Measurements from ENCODE around the gene LACC1.

DNA sequence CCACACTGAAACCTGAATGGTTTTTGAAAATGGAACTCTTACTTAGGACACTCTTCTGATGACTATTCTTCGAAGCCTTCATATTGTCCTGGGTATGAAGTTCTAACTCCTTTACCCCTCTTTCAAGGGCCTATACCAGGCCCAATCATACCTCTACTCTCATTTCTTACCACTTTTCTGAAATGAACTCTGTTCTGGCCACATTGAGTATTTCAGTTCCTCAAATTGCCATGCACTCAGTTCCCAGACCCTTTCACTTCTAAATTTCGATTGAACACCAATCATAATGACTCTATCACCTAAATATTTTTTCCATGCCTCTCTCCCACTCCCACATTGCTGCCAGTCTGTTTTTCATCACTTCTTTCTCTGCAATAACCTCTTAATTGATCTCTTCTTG lies 53.7 kb downstream of the LACC1 start:
- no peak for TF ChIP-seq ZFP3 (CRISPR knock-in tag; IDR thresholded peaks at IDR 0.05)
- no peak for TF ChIP-seq ESRRG (CRISPR knock-in tag; IDR thresholded peaks at IDR 0.05)
- no peak for TF ChIP-seq ZC3H10 (CRISPR knock-in tag; IDR thresholded peaks at IDR 0.05)
- TF ChIP-seq PPARA (CRISPR knock-in tag; IDR thresholded peaks at IDR 0.05; ENCODE audit: borderline replicate concordance): no peak
